Liver (tissue), 9 donors: ENCODE measurements around the gene CLDN16. TPM values are rescaled to one million over a fixed set of nuclear protein-coding genes. Genes with fewer than 3 reads are reported as not detected.

Experiments used
- DNase-seq: peaks from one replicate; pipeline ENCODE4 v3.0.0-alpha.2; 2017; ENCODE audit warnings: low spot score
- H3K27ac ChIP-seq, 2 donors: one replicate each; pipeline ENCODE4 v1.7.0; 2013; ENCODE audit warnings: inconsistent platforms in 2 of 2, low read length in 2 of 2, control low read depth in 1 of 2, low read depth in 1 of 2, mild to moderate bottlenecking in 1 of 2
- H3K27me3 ChIP-seq, 4 donors: one replicate each; pipeline versions ENCODE4 v1.6.1 to v1.7.0; 2013; ENCODE audit warnings: low read length in 3 of 4, inconsistent platforms in 1 of 4, mild to moderate bottlenecking in 1 of 4, moderate library complexity in 1 of 4; ENCODE audit not compliant: control insufficient read depth in 4 of 4, insufficient read depth in 4 of 4
- H3K36me3 ChIP-seq, 4 donors: one replicate each; pipeline versions ENCODE4 v1.6.1 to v1.7.0; 2013; ENCODE audit warnings: low read length in 3 of 4, mild to moderate bottlenecking in 3 of 4, low read depth in 1 of 4, moderate library complexity in 1 of 4; ENCODE audit not compliant: control insufficient read depth in 4 of 4, insufficient read depth in 3 of 4
- H3K4me1 ChIP-seq, 4 donors: one replicate each; pipeline versions ENCODE4 v1.6.1 to v1.7.0; 2013; ENCODE audit warnings: low read length in 3 of 4, mild to moderate bottlenecking in 3 of 4, moderate library complexity in 1 of 4; ENCODE audit not compliant: control insufficient read depth in 4 of 4, insufficient read depth in 4 of 4
- H3K4me3 ChIP-seq, 3 donors: one replicate each; pipeline versions ENCODE4 v1.6.1 to v1.7.0; 2013; ENCODE audit warnings: low read length in 3 of 3, control low read depth in 1 of 3, low read depth in 1 of 3, mild to moderate bottlenecking in 1 of 3
- H3K9ac ChIP-seq, 2 donors: one replicate each; pipeline ENCODE4 v1.7.0; 2013; ENCODE audit warnings: low read length in 2 of 2, mild to moderate bottlenecking in 2 of 2, moderate library complexity in 2 of 2, control low read depth in 1 of 2, low read depth in 1 of 2
- H3K9me3 ChIP-seq, 4 donors: one replicate each; pipeline versions ENCODE4 v1.6.1 to v1.7.0; 2013; ENCODE audit warnings: low read length in 3 of 4; ENCODE audit not compliant: control insufficient read depth in 4 of 4
- EGR1 ChIP-seq, 2 donors: IDR thresholded peaks; 2 replicates each; pipeline ENCODE4 v1.6.1; 2016 to 2018; ENCODE audit warnings: antibody characterized with exemption in 2 of 2, low read depth in 2 of 2
- FOXA1 ChIP-seq: IDR thresholded peaks from 2 replicates; pipeline ENCODE4 v1.6.1; 2016; ENCODE audit warnings: antibody characterized with exemption
- FOXA2 ChIP-seq: IDR thresholded peaks from 2 replicates; pipeline ENCODE4 v1.6.1; 2016; ENCODE audit warnings: antibody characterized with exemption
- GABPA ChIP-seq, 2 donors: IDR thresholded peaks in 1 of 2; conservative IDR thresholded peaks in 1 of 2; 2 replicates each; pipeline ENCODE4 v1.6.1; 2016; ENCODE audit warnings: antibody characterized with exemption in 2 of 2, mild to moderate bottlenecking in 1 of 2, moderate library complexity in 1 of 2
- HNF4A ChIP-seq, 2 donors: conservative IDR thresholded peaks; 2 replicates each; pipeline ENCODE4 v1.6.1; 2016; ENCODE audit warnings: antibody characterized with exemption in 2 of 2, mild to moderate bottlenecking in 2 of 2
- HNF4G ChIP-seq: IDR thresholded peaks from 2 replicates; pipeline ENCODE4 v1.6.1; 2016; ENCODE audit warnings: antibody characterized with exemption
- JUND ChIP-seq, 2 donors: IDR thresholded peaks; 2 replicates each; pipeline ENCODE4 v1.6.1; 2016; ENCODE audit warnings: antibody characterized with exemption in 2 of 2
- NR2F2 ChIP-seq: IDR thresholded peaks from 2 replicates; pipeline ENCODE4 v1.6.1; 2016; ENCODE audit warnings: antibody characterized with exemption
- RAD21 ChIP-seq, 2 donors: IDR thresholded peaks; 2 replicates each; pipeline ENCODE4 v1.6.1; 2016; ENCODE audit warnings: antibody characterized with exemption in 2 of 2, mild to moderate bottlenecking in 2 of 2
- RXRA ChIP-seq, 2 donors: IDR thresholded peaks; 2 replicates each; pipeline ENCODE4 v1.6.1; 2017 to 2018; ENCODE audit warnings: antibody characterized with exemption in 2 of 2, mild to moderate bottlenecking in 1 of 2
- SP1 ChIP-seq: IDR thresholded peaks from 2 replicates; pipeline ENCODE4 v1.6.1; 2018; ENCODE audit warnings: antibody characterized with exemption, mild to moderate bottlenecking
- TAF1 ChIP-seq: conservative IDR thresholded peaks from 2 replicates; pipeline ENCODE4 v1.6.1; 2016; ENCODE audit warnings: antibody characterized with exemption, mild to moderate bottlenecking
- YY1 ChIP-seq: IDR thresholded peaks from 2 replicates; pipeline ENCODE4 v1.6.1; 2016; ENCODE audit warnings: antibody characterized with exemption, mild to moderate bottlenecking
- WGBS: extraction: QIAGEN DNeasy Blood & Tissue Kit; methylation state at CpG from one replicate; pipeline ENCODE4 v1.1.7; 2013; 5-methylcytosine and 5-hydroxymethylcytosine counted together
- polyA plus RNA-seq, 2 donors: library from polyadenylated mRNA; stranded (reverse) in 1 of 2; unstranded in 1 of 2; fragments of 200-250 nt in 1 of 2; fragments of >200 nt in 1 of 2; fragmentation: Nextera tagmentation in 1 of 2; extraction: Ambion mirVana in 1 of 2; gene quantifications; one replicate each; pipeline versions ENCODE4 v1.2.1 to v1.2.3, GENCODE V29; 2013 to 2015
- total RNA-seq, 2 donors: library from RNA; depleted of rRNA; stranded (reverse); fragments of >200 nt; gene quantifications; one replicate each; pipeline ENCODE4 v1.2.3, GENCODE V29; 2014
- TF ChIP-seq, protein P1 (sequence below): IDR thresholded peaks from 2 replicates; pipeline ENCODE4 v1.6.1; 2016; ENCODE audit warnings: antibody characterized with exemption
- TF ChIP-seq, protein P2 (sequence below): IDR thresholded peaks from 2 replicates; pipeline ENCODE4 v1.6.1; 2016; ENCODE audit warnings: antibody characterized with exemption
- TF ChIP-seq, protein P3 (sequence below): IDR thresholded peaks from 2 replicates; pipeline ENCODE4 v1.6.1; 2016; ENCODE audit warnings: antibody characterized with exemption, mild to moderate bottlenecking
- TF ChIP-seq, protein P4 (sequence below): fragments of 150-350 bp; IDR thresholded peaks from 2 replicates; pipeline ENCODE4 v1.5.1; 2017; ENCODE audit warnings: improper control_type of control experiment, low read depth, low read length; ENCODE audit not compliant: missing input control
- TF ChIP-seq, protein P5 (sequence below): IDR thresholded peaks from 2 replicates; pipeline ENCODE4 v1.6.1; 2016; ENCODE audit warnings: antibody characterized with exemption
- donor health status: healthy.
- donor health status: healthy.
- donor health status: healthy.
- donor health status: healthy.
- donor health status: healthy.

CLDN16 gene
- total and polyA plus RNA-seq, 4 donors: 0.22 to 0.89 (median 0.70) TPM

DNA sequence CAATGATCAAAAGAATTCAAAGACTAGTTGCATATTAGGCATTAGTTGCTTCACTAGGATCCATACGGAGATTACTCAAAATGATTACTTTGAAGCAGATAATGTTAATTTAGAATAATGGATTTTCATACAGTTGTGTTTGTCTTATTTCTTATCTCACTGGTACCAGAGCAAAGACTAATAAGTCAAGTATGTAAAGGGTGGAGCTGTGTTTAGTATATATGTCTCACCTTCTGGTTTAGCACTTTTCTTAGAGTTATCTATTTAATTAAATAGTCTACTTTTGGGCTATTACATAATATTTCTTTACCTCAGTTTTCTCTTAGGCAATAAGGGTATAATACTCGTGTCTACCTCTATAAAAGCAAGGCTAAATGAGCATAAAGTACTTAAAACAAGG, 42.9 kb downstream of the CLDN16 start:
- H3K9me3 ChIP-seq: no peaks in the 10 kb centered on the region
- H3K4me1 ChIP-seq: no peaks in the 10 kb centered on the region
- no peak overlapping the region for H3K9ac ChIP-seq
- no peaks in the 10 kb centered on the region for H3K27me3 ChIP-seq
- no peaks in the 10 kb centered on the region for H3K36me3 ChIP-seq
- WGBS: 86% methylated on average over 2 of the region's 2 CpGs
- H3K27ac ChIP-seq: no peak overlapping the region
- DNase-seq: no peak
- TF ChIP-seq RXRA (IDR thresholded peaks at IDR 0.05): no peak
- TF ChIP-seq NR2F2: no peak
- TF ChIP-seq, protein P1, sequence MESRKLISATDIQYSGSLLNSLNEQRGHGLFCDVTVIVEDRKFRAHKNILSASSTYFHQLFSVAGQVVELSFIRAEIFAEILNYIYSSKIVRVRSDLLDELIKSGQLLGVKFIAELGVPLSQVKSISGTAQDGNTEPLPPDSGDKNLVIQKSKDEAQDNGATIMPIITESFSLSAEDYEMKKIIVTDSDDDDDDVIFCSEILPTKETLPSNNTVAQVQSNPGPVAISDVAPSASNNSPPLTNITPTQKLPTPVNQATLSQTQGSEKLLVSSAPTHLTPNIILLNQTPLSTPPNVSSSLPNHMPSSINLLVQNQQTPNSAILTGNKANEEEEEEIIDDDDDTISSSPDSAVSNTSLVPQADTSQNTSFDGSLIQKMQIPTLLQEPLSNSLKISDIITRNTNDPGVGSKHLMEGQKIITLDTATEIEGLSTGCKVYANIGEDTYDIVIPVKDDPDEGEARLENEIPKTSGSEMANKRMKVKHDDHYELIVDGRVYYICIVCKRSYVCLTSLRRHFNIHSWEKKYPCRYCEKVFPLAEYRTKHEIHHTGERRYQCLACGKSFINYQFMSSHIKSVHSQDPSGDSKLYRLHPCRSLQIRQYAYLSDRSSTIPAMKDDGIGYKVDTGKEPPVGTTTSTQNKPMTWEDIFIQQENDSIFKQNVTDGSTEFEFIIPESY: no peak
- no peak for TF ChIP-seq HNF4A (conservative IDR thresholded peaks at IDR 0.05)
- TF ChIP-seq FOXA1: no peak
- TF ChIP-seq, protein P2, sequence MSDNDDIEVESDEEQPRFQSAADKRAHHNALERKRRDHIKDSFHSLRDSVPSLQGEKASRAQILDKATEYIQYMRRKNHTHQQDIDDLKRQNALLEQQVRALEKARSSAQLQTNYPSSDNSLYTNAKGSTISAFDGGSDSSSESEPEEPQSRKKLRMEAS: no peak
- no peak for TF ChIP-seq SP1
- TF ChIP-seq, protein P3, sequence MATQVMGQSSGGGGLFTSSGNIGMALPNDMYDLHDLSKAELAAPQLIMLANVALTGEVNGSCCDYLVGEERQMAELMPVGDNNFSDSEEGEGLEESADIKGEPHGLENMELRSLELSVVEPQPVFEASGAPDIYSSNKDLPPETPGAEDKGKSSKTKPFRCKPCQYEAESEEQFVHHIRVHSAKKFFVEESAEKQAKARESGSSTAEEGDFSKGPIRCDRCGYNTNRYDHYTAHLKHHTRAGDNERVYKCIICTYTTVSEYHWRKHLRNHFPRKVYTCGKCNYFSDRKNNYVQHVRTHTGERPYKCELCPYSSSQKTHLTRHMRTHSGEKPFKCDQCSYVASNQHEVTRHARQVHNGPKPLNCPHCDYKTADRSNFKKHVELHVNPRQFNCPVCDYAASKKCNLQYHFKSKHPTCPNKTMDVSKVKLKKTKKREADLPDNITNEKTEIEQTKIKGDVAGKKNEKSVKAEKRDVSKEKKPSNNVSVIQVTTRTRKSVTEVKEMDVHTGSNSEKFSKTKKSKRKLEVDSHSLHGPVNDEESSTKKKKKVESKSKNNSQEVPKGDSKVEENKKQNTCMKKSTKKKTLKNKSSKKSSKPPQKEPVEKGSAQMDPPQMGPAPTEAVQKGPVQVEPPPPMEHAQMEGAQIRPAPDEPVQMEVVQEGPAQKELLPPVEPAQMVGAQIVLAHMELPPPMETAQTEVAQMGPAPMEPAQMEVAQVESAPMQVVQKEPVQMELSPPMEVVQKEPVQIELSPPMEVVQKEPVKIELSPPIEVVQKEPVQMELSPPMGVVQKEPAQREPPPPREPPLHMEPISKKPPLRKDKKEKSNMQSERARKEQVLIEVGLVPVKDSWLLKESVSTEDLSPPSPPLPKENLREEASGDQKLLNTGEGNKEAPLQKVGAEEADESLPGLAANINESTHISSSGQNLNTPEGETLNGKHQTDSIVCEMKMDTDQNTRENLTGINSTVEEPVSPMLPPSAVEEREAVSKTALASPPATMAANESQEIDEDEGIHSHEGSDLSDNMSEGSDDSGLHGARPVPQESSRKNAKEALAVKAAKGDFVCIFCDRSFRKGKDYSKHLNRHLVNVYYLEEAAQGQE: no peak
- TF ChIP-seq, protein P4, sequence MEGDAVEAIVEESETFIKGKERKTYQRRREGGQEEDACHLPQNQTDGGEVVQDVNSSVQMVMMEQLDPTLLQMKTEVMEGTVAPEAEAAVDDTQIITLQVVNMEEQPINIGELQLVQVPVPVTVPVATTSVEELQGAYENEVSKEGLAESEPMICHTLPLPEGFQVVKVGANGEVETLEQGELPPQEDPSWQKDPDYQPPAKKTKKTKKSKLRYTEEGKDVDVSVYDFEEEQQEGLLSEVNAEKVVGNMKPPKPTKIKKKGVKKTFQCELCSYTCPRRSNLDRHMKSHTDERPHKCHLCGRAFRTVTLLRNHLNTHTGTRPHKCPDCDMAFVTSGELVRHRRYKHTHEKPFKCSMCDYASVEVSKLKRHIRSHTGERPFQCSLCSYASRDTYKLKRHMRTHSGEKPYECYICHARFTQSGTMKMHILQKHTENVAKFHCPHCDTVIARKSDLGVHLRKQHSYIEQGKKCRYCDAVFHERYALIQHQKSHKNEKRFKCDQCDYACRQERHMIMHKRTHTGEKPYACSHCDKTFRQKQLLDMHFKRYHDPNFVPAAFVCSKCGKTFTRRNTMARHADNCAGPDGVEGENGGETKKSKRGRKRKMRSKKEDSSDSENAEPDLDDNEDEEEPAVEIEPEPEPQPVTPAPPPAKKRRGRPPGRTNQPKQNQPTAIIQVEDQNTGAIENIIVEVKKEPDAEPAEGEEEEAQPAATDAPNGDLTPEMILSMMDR: no peak
- TF ChIP-seq TAF1: no peak
- no peak for TF ChIP-seq FOXA2
- TF ChIP-seq YY1: no peak
- no peak for TF ChIP-seq RAD21 (IDR thresholded peaks at IDR 0.05)
- TF ChIP-seq EGR1 (IDR thresholded peaks at IDR 0.05; ENCODE audit: low read depth in 2 of 2): no peak
- no peak for TF ChIP-seq GABPA (IDR thresholded peaks at IDR 0.05 in 1 of 2, conservative IDR thresholded peaks at IDR 0.05 in 1 of 2)
- TF ChIP-seq, protein P5, sequence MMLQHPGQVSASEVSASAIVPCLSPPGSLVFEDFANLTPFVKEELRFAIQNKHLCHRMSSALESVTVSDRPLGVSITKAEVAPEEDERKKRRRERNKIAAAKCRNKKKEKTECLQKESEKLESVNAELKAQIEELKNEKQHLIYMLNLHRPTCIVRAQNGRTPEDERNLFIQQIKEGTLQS: no peak
- TF ChIP-seq HNF4G: no peak
- no peak for TF ChIP-seq JUND (IDR thresholded peaks at IDR 0.05)
- no peak overlapping the region for H3K4me3 ChIP-seq

DNA sequence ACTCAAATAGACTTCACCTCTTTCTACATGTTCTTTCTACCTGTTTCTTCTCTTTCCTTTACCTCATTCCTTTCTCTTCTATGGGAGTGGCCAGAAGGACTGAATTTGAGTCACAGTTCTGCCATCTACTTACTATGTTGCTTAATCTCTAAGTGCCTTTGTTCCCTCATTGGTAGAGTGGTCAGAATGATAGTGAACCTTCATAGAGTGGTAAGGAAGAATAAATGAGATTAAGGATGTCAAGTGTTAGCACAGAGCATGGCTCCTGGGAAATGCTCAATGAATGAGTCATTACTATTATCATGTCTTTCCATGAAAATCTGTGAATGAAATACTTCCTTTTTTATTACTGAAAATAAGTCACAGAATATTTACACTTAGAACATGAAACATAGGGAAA, 44.3 kb downstream of the CLDN16 start:
- H3K4me3 ChIP-seq: no peak overlapping the region
- DNase-seq: no peak
- no peaks in the 10 kb centered on the region for H3K36me3 ChIP-seq
- no peak overlapping the region for H3K9ac ChIP-seq
- H3K27ac ChIP-seq: no peak overlapping the region
- H3K27me3 ChIP-seq: no peaks in the 10 kb centered on the region
- H3K4me1 ChIP-seq: no peaks in the 10 kb centered on the region
- H3K9me3 ChIP-seq: no peaks in the 10 kb centered on the region
- no peak for TF ChIP-seq YY1
- no peak for TF ChIP-seq HNF4A (conservative IDR thresholded peaks at IDR 0.05)
- no peak for TF ChIP-seq RXRA (IDR thresholded peaks at IDR 0.05)
- TF ChIP-seq, protein P4: no peak
- no peak for TF ChIP-seq NR2F2
- no peak for TF ChIP-seq GABPA (IDR thresholded peaks at IDR 0.05 in 1 of 2, conservative IDR thresholded peaks at IDR 0.05 in 1 of 2)
- TF ChIP-seq FOXA1: no peak
- TF ChIP-seq, protein P5: no peak
- TF ChIP-seq HNF4G: no peak
- no peak for TF ChIP-seq EGR1 (IDR thresholded peaks at IDR 0.05; ENCODE audit: low read depth in 2 of 2)
- TF ChIP-seq, protein P3: no peak
- TF ChIP-seq FOXA2: no peak
- TF ChIP-seq RAD21 (IDR thresholded peaks at IDR 0.05): no peak
